DND-41 (cell line): ENCODE measurements around the gene NFATC2.

Experiments
- ATAC-seq: fragments of 200-7000 bp; cut with Tn5 transposase; 3 replicates; pipeline ENCODE4 v1.9.1; 2021; ENCODE audit warnings: low read depth; ENCODE audit not compliant: insufficient read depth
- DNase-seq: peaks from one replicate; pipeline ENCODE4 v3.0.0-alpha.2; 2020
- H2AFZ ChIP-seq: 2 replicates; pipeline ENCODE4 v1.6.0; 2012; ENCODE audit warnings: low read depth, low read length
- H3K27ac ChIP-seq: 2 replicates; pipeline ENCODE4 v1.5.1; 2012; ENCODE audit warnings: low read length, inconsistent platforms
- H3K27me3 ChIP-seq: fragments of 200-600 bp; sonication (generic); 2 replicates; pipeline ENCODE4 v1.6.0; 2012; ENCODE audit warnings: low read length, mild to moderate bottlenecking, inconsistent platforms; ENCODE audit not compliant: insufficient read depth, poor library complexity
- H3K36me3 ChIP-seq: 2 replicates; pipeline ENCODE4 v1.5.1; 2012; ENCODE audit warnings: low read length, inconsistent platforms; ENCODE audit not compliant: insufficient read depth
- H3K4me1 ChIP-seq: 2 replicates; pipeline ENCODE4 v1.5.1; 2012; ENCODE audit warnings: mild to moderate bottlenecking, low read length; ENCODE audit not compliant: insufficient read depth
- H3K4me2 ChIP-seq: 2 replicates; pipeline ENCODE4 v1.6.0; 2012; ENCODE audit warnings: mild to moderate bottlenecking, moderate library complexity, low read length, inconsistent platforms; ENCODE audit not compliant: insufficient read depth
- H3K4me3 ChIP-seq, 2 experiments: fragments of 200-600 bp in 1 of 2; shearing (Covaris generic) in 1 of 2; 2 replicates each; pipeline ENCODE4 v1.5.1; 2012 to 2016; ENCODE audit warnings: inconsistent platforms in 2 of 2, low read length in 2 of 2, mild to moderate bottlenecking in 2 of 2, low read depth in 1 of 2, moderate library complexity in 1 of 2
- H3K79me2 ChIP-seq: 2 replicates; pipeline ENCODE4 v1.6.0; 2012; ENCODE audit warnings: low read length, inconsistent platforms; ENCODE audit not compliant: insufficient read depth
- H3K9ac ChIP-seq: 2 replicates; pipeline ENCODE4 v1.6.0; 2012; ENCODE audit warnings: low read depth, mild to moderate bottlenecking, inconsistent platforms, low read length, moderate library complexity
- H3K9me3 ChIP-seq: 2 replicates; pipeline ENCODE4 v1.5.1; 2012; ENCODE audit warnings: low read length, moderate library complexity, mild to moderate bottlenecking, inconsistent platforms; ENCODE audit not compliant: insufficient read depth, severe bottlenecking
- H4K20me1 ChIP-seq: 2 replicates; pipeline ENCODE4 v1.6.0; 2012; ENCODE audit warnings: low read length; ENCODE audit not compliant: insufficient read depth
- CTCF ChIP-seq: IDR thresholded peaks from 2 replicates; pipeline ENCODE4 v1.5.1; 2012; ENCODE audit warnings: borderline replicate concordance, low read length, moderate library complexity, mild to moderate bottlenecking; ENCODE audit not compliant: poor library complexity, severe bottlenecking; ENCODE audit errors: extremely low read depth
- EZH2 ChIP-seq: IDR thresholded peaks from 3 replicates; pipeline ENCODE4 v1.6.1; 2012; ENCODE audit warnings: borderline replicate concordance, low read depth, mild to moderate bottlenecking, moderate library complexity, low read length, inconsistent platforms; ENCODE audit not compliant: severe bottlenecking

NFATC2 gene

DNA sequence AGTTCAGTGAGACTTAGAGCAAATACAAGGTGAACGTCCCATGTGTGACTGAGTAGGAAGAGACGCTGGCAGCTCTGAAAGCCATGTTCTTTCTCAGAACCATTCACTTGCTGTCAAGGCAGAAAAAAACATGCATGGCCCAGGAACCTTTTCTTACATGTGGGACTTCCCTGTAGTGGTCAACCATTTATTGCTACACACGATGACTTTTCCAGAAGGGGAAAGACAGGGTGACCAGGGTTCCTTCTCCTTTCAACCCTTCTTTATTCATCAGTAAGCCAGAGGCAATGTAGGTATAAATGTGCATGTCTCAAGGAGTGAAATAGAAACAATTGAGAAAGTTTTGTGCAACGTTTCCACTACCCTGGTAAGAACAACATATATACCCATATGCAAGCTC is 189.0 kb downstream of the NFATC2 start:
- DNase-seq = no peak
- no peaks in the 10 kb centered on the region; the same call in 1 of the 2 replicates for H4K20me1 ChIP-seq
- H3K27me3 ChIP-seq = no peaks in the 10 kb centered on the region

DNA sequence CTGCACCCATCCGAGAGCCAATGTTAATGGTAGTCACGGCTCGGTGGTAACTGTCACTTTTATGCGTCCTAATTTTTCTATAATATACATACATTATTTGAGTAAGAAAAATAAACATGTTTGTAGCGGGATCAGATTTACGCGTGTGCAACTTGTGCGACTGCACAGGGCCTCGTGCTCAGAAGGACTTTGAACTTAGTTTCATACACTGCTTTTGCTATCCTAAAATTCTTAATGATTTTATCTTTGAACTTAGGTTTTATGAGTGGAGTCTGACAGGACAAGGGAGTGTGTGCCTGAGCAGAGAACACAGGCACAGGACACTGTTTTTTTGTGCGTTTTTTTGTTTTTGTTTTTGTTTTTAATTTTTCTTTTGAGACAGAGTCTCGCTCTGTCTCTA is 189.7 kb downstream of the NFATC2 start:
- Histone ChIP-seq H3K9ac (no peak overlapping the region), H2AFZ (no peak overlapping the region), H3K79me2 (no peaks in the 10 kb centered on the region), H3K9me3 (no peaks in the 10 kb centered on the region), H3K4me3 (no peak overlapping the region), H3K4me1 (no peaks in the 10 kb centered on the region), H3K27me3 (no peaks in the 10 kb centered on the region), H3K36me3 (no peaks in the 10 kb centered on the region), H4K20me1 (no peaks in the 10 kb centered on the region; the same call in 1 of the 2 replicates), H3K27ac (no peak overlapping the region), H3K4me2 (no peak overlapping the region)
- no peak for DNase-seq
- no peak for TF ChIP-seq EZH2
- no peak for TF ChIP-seq CTCF
- ATAC-seq = no peak

More for the DNA sequence above, 189.0 kb downstream of the NFATC2 start:
- no peaks in the 10 kb centered on the region for H3K79me2 ChIP-seq
- no peak overlapping the region for H3K9ac ChIP-seq
- TF ChIP-seq EZH2 (no peak), CTCF (no peak)
- H3K4me2 ChIP-seq = no peak overlapping the region
- H3K9me3 ChIP-seq = no peaks in the 10 kb centered on the region
- H3K36me3 ChIP-seq = no peaks in the 10 kb centered on the region
- ATAC-seq = no peak
- no peak overlapping the region for H3K27ac ChIP-seq
- H2AFZ ChIP-seq = no peak overlapping the region
- no peak overlapping the region for H3K4me3 ChIP-seq
- H3K4me1 ChIP-seq = no peaks in the 10 kb centered on the region

DNA sequence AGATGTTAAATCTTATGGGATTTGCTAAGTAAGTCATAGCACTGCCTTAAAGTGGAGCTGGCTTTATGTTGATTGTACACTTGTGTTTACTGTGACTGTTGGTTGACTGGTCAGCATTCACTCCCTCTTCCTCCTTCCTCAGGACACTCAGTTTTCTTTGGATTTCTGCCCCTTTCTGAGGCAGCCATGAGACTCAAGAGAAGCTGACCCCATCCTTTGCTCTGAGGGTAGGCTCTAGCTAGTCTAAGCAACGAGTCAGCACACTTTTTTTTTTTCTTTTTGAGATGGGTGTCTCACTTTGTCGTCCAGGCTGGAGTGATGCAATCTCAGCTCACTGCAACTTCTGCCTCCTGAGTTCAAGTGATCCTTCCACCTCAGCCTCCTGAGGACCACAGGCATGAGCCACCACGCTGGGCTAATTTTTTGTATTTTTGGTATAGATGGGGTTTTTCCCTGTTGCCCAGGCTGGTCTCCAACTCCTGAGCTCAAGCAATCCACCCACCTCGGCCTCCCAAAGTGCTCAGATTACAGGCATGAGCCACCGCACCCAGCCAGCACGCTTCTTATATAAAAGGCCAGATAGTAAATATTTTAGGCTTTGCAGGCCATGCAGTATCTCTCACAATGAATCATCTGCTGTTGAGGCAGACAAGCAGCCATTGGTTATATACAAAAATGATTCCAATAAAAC is 191.4 kb downstream of the NFATC2 start:
- Histone ChIP-seq H3K4me3 (no peak overlapping the region), H3K27me3 (no peaks in the 10 kb centered on the region), H3K79me2 (no peaks in the 10 kb centered on the region), H2AFZ (no peak overlapping the region), H3K9ac (no peak overlapping the region), H4K20me1 (no peaks in the 10 kb centered on the region; the same call in 1 of the 2 replicates), H3K4me1 (no peaks in the 10 kb centered on the region), H3K27ac (no peak overlapping the region), H3K9me3 (no peaks in the 10 kb centered on the region), H3K4me2 (no peak overlapping the region), H3K36me3 (no peaks in the 10 kb centered on the region)
- ATAC-seq (no peak), DNase-seq (no peak)
- no peak for TF ChIP-seq EZH2
- no peak for TF ChIP-seq CTCF
